SH-SY5Y (cell line): Measurements from ENCODE around the gene ADRM1.

Source experiments
- GATA2 ChIP-seq: IDR thresholded peaks from 2 replicates; pipeline ENCODE4 v1.6.1; 2011; ENCODE audit warnings: mild to moderate bottlenecking, low read depth, low read length
- GATA3 ChIP-seq: IDR thresholded peaks from 2 replicates; pipeline ENCODE4 v1.6.1; 2011; ENCODE audit warnings: low read depth, mild to moderate bottlenecking, low read length, moderate library complexity

DNA sequence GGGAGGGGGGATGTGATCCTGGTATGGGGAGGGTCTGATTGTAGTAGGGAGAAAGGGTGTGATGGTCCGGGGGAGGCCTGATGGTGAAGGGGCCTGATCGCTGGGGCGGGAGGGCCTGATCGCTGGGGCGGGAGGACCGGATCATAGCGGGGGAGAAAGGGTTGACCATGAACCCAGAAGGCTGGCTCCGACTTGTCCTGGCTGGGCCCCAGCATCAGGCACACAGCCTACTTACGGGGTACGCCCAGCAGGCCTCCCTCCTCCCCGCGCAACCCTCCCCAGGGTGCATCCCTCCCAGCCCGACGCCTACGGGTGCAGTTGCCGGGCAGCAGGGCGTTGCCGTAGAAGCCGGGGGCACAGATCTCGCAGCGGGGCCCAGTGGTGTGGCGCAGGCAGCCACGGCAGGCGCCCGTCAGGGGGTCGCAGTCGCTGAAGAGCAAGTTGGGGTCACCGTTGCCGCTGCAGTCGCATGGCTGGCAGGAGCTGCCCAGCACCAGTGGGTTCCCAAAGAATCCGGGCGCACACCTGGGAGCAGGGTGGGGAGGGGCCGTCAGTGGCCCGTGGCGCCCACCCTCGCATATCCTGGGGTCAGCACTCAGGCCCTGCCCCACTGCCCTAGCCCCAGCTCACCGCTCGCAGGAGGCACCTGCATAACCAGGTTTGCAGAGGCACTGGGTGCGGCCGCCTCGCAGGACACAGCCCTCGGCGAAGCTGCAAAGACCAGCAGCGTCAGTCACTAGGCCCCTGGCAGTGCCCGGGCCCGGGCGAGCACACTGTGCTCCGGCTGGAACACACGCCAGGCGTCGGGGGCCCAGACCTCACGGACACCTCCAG lies 20.6 kb downstream of the ADRM1 start:
- TF ChIP-seq GATA2 (no peak), GATA3 (no peak)
